OCI-LY1 (cell line): ENCODE results near the gene DMD.

Experiments used
- H2AFZ ChIP-seq: fragments of 200-600 bp; sonication (generic), shearing (Covaris generic); 2 replicates; pipeline ENCODE4 v1.6.0; 2014; ENCODE audit warnings: antibody characterized with exemption, mild to moderate bottlenecking, low read length
- H3F3A ChIP-seq: fragments of 200-600 bp; sonication (generic), shearing (Covaris generic); 2 replicates; pipeline ENCODE4 v1.6.0; 2014; ENCODE audit warnings: mild to moderate bottlenecking, antibody characterized with exemption, low read length, moderate library complexity; ENCODE audit not compliant: insufficient read depth
- H3K27ac ChIP-seq: fragments of 200-600 bp; sonication (generic); 2 replicates; pipeline ENCODE4 v1.5.1; 2014; ENCODE audit warnings: low read length, mixed run types, mild to moderate bottlenecking, low read depth; ENCODE audit not compliant: poor library complexity, severe bottlenecking
- H3K27me3 ChIP-seq: fragments of 200-600 bp; sonication (generic); 2 replicates; pipeline ENCODE4 v1.6.0; 2014; ENCODE audit warnings: antibody characterized with exemption, mild to moderate bottlenecking, low read length, moderate library complexity; ENCODE audit not compliant: insufficient read depth
- H3K36me3 ChIP-seq: fragments of 200-600 bp; sonication (generic); 2 replicates; pipeline ENCODE4 v1.6.1; 2014; ENCODE audit warnings: mild to moderate bottlenecking, antibody characterized with exemption, low read length, moderate library complexity, mixed read lengths; ENCODE audit not compliant: insufficient read depth
- H3K4me1 ChIP-seq: fragments of 200-600 bp; sonication (generic); 2 replicates; pipeline ENCODE4 v1.5.1; 2014; ENCODE audit warnings: mild to moderate bottlenecking, low read length, moderate library complexity; ENCODE audit not compliant: insufficient read depth, severe bottlenecking
- H3K4me2 ChIP-seq: fragments of 200-600 bp; sonication (generic), shearing (Covaris generic); 2 replicates; pipeline ENCODE4 v1.6.1; 2014; ENCODE audit warnings: low read length
- H3K4me3 ChIP-seq: fragments of 200-600 bp; sonication (generic); 2 replicates; pipeline ENCODE4 v1.5.1; 2014; ENCODE audit warnings: low read length, low read depth, mild to moderate bottlenecking, mixed read lengths; ENCODE audit not compliant: poor library complexity, severe bottlenecking
- H3K79me2 ChIP-seq: fragments of 200-600 bp; shearing (Covaris generic); 2 replicates; pipeline ENCODE4 v1.6.1; 2016; ENCODE audit warnings: mixed run types, low read length, mixed read lengths; ENCODE audit not compliant: insufficient read depth
- H3K9ac ChIP-seq: fragments of 200-600 bp; sonication (generic), shearing (Covaris generic); 2 replicates; pipeline ENCODE4 v1.6.1; 2014; ENCODE audit warnings: mild to moderate bottlenecking, low read length, mixed read lengths
- H3K9me2 ChIP-seq: fragments of 200-600 bp; sonication (generic), shearing (Covaris generic); 2 replicates; pipeline ENCODE4 v1.6.1; 2014; ENCODE audit warnings: low read depth, mild to moderate bottlenecking, low read length, mixed read lengths
- H3K9me3 ChIP-seq: fragments of 200-600 bp; shearing (Covaris generic); 2 replicates; pipeline ENCODE4 v1.6.1; 2014; ENCODE audit warnings: low read length, mixed read lengths
- H4K20me1 ChIP-seq: fragments of 200-600 bp; sonication (generic), shearing (Covaris generic); 2 replicates; pipeline ENCODE4 v1.6.0; 2016; ENCODE audit warnings: mild to moderate bottlenecking, low read length; ENCODE audit not compliant: insufficient read depth
- CTCF ChIP-seq: fragments of 200-600 bp; sonication (generic), shearing (Covaris generic); IDR thresholded peaks from 2 replicates; pipeline ENCODE4 v1.5.1; 2017; ENCODE audit warnings: mild to moderate bottlenecking, antibody characterized with exemption, low read length, moderate library complexity, mixed read lengths
- EZH2 ChIP-seq: fragments of 200-600 bp; sonication (generic), shearing (Covaris generic); IDR thresholded peaks from 2 replicates; pipeline ENCODE4 v1.8.0; 2017; ENCODE audit warnings: borderline replicate concordance, mixed run types, mild to moderate bottlenecking, antibody characterized with exemption, low read length, moderate library complexity, mixed read lengths

DMD gene

GRCh38 chrX:31154946-31155345 lies 2056.4 kb downstream of the DMD start:
- Histone ChIP-seq H3K9me2 (no peaks in the 10 kb centered on the region), H3K9ac (no peak overlapping the region), H3F3A (no peaks in the 10 kb centered on the region), H2AFZ (no peak overlapping the region), H4K20me1 (no peaks in the 10 kb centered on the region), H3K4me1 (no peaks in the 10 kb centered on the region), H3K36me3 (no peaks in the 10 kb centered on the region), H3K79me2 (no peaks in the 10 kb centered on the region), H3K4me2 (no peak overlapping the region), H3K4me3 (no peak overlapping the region), H3K9me3 (no peaks in the 10 kb centered on the region), H3K27me3 (no peaks in the 10 kb centered on the region), H3K27ac (no peak overlapping the region)
- no peak for TF ChIP-seq EZH2
- TF ChIP-seq CTCF: no peak

- no peaks in the 10 kb centered on the region for H3K4me1 ChIP-seq
- H3F3A ChIP-seq: no peaks in the 10 kb centered on the region
- H3K36me3 ChIP-seq: no peaks in the 10 kb centered on the region
- H3K27me3 ChIP-seq: no peaks in the 10 kb centered on the region
- no peaks in the 10 kb centered on the region for H4K20me1 ChIP-seq
- H3K79me2 ChIP-seq: no peaks in the 10 kb centered on the region
- H3K4me2 ChIP-seq: no peak overlapping the region
- no peak overlapping the region for H3K4me3 ChIP-seq
- no peak overlapping the region for H2AFZ ChIP-seq
- H3K27ac ChIP-seq: no peak overlapping the region
- H3K9ac ChIP-seq: no peak overlapping the region
- TF ChIP-seq CTCF (no peak), EZH2 (no peak)
- H3K9me3 ChIP-seq: no peaks in the 10 kb centered on the region
- no peaks in the 10 kb centered on the region for H3K9me2 ChIP-seq
These were observed 2057.8 kb downstream of the DMD start for GRCh38 chrX:31153475-31154047.

- Histone ChIP-seq H3K4me2 (no peak overlapping the region), H3K9ac (no peak overlapping the region), H3F3A (no peaks in the 10 kb centered on the region), H4K20me1 (no peaks in the 10 kb centered on the region), H3K27me3 (no peaks in the 10 kb centered on the region), H3K36me3 (no peaks in the 10 kb centered on the region; the same call in 1 of the 2 replicates), H3K79me2 (no peaks in the 10 kb centered on the region), H3K9me3 (no peaks in the 10 kb centered on the region), H3K27ac (no peak overlapping the region), H3K9me2 (no peaks in the 10 kb centered on the region), H2AFZ (no peak overlapping the region), H3K4me3 (no peak overlapping the region), H3K4me1 (no peaks in the 10 kb centered on the region)
- TF ChIP-seq EZH2: no peak
- no peak for TF ChIP-seq CTCF
These were observed 2064.2 kb downstream of the DMD start for GRCh38 chrX:31147175-31147574.
